Measurements from ENCODE around the gene SPINK9.
A peak's percentile ranks its signal among the peaks of the same experiment; 100 is the strongest.

The SPINK9 gene

DNA sequence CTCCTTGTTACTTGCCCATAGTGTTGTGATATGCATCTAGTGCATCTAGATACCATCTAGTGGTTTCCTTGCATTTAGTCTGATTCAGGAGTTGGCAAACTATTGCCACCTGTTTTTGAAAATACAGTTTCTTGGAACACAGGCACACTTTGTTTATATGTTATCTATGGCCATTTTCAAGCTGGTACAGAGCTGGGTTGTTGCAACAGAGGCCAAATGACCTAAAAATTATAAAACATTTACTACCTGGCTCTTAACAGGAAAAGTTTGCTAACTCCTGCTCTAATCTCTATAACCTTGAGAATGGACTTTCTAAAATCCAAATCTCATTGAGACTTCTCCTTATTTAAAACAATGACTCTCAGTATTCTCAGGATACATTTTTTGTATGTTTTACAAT is 29.0 kb downstream of the SPINK9 start:
- FAIRE-seq (no peak), DNase-seq (ENCODE audit: insufficient read length, low spot score) (no peak)

DNA sequence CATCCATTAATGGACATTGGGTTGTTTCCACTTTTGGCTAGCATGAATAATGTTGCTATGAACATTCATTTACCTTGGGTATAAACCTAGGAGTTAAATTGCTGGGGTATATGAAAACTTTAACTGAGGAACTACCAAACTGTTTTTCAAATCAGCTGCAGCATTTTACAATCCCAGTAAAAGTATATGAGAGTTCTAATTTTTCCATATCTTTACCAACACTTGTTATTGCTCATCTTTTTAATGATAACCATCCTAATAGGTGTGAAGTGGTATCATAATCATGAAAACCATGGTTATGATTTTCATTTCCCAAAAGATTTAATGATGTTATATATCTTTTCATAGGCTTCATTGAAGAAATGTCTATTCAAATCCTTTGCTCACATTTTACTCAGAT is 32.9 kb downstream of the SPINK9 start:
- DNase-seq (ENCODE audit: insufficient read length, low spot score) (no peak), FAIRE-seq (no peak)

DNA sequence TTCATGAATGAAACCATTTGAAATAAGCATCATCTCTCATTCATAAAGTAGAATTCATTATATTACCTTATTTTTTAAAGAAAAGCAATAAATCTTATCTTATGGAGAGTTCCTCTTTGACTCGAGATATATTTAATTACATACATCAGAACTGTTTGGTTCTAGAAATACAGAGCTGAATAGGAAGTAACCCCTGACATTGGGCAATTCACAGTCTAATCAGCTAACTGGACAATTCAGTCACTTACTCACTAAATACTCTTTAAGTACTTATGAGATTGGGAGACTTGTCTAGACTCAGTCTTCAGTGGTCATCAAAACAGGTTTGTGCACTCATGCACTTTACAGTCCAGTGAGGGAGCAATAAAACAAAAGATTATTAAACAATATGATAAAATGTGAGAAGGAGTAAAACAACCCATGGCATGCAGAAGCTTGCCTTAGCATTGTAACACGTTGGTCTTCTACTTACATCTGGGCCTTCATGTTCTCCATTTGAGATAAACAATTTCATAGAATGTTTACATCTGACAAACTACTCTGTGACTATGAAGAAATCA is 36.9 kb downstream of the SPINK9 start:
- no peak for FAIRE-seq
- no peak for DNase-seq (ENCODE audit: insufficient read length, low spot score)

DNA sequence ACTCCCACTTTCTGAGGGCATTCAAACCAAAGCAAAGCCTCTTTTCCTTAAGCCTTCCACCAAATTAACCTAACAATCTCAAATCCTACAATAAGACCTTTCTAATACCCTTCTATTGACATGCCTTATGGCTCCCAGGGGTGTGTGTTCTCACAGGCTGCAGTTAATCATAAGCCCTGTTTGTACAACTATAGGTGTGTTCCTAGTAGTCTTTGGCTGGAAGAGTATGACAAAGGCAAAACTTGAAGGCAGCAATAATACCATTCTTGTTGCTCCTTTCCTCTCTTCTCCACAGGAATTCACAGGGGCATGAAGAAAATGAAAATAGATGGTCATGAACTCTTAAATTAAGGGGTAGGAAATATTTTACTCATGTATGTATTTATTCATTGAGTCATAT is 37.5 kb downstream of the SPINK9 start:
- no peak for FAIRE-seq

DNA sequence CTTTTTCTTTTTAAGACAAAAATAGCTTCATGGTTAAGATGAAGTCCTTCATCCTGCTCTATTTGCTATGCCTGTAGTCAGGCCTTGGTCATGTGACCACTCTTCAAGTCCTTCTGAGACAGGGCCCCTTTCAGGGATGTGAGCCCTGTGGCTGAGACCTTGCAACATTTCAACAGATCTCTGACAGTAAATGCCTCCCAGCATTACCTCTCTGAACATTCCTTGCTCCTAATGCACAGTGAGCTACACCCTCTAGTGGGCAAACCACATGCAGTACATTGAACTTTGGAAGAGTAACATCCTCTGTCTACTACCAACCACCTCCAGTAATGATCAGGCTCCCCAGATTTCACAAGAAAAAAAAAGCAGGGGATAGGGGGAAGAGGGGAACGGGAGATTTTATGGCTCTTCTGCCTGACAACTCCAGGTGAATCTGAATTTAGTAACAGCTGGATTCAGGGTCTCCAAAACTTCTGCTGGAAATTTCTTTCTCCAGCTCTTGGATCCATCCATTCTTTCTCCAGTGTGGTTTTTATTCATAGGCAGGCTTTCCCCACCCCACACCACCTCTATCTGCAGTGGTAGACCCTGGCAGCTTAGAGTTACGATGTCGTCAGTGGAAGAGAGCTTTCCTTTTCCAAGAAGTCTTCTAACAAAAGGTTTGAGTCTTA is 39.5 kb downstream of the SPINK9 start:
- FAIRE-seq (no peak), DNase-seq (ENCODE audit: insufficient read length, low spot score) (peak; percentile 21)

More for the DNA sequence above, 37.5 kb downstream of the SPINK9 start:
- no peak for DNase-seq (ENCODE audit: insufficient read length, low spot score)

DNA sequence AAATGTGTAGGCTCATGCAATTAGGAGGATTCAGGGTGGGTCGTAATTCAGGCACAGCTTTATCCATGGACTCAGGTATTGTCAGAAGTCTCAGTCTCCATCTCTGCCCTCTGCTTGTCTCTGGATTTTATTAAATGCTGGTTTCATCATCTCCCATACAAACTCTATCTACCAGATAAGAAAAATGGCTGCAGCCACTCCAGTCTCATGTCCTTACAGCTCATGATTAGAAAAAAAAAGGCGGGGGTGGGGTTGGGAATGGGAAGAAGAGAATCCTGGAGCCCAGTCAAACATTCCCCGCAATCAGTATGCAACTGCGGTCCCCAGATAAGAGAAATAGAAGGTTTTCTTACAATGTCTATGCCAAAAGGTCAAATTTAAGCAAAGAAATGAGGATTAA is 40.8 kb downstream of the SPINK9 start:
- no peak for FAIRE-seq
- DNase-seq (ENCODE audit: insufficient read length, low spot score) = no peak

DNA sequence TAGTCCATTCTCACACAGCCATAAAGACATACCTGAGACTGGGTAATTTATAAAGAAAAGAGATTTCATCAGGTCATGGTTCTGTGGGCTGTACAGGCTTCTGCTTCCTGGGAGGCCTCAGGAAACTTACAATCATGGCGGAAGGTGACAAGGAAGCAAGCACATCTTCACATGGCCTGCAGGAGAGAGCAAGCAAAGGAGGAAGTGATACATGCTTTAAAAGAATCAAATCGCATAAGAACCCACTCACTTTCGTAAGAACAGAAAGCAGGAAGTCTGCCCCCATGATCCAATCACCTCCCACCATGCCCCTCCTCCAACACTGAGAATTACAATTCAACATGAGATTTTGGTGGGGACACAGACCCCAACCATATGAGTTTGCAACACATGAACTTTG is 43.3 kb downstream of the SPINK9 start:
- FAIRE-seq = no peak

DNA sequence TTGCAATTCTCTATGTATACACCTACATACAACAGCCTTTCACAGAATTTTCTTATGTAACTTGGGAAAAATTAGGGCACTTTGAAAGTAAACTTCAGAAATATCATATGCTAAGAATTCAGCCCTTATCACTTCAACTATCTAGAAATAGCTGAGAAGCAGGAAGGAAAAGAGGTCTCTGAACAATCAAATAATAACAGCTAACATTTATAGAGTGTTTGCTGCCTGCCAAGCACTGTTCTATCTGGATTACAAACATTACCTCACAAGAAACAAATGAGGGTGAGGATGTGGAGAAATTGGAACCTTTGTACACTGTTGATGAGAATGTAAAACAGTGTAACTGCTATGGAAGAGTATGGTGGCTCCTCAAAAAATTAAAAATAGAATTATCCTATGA is 44.0 kb downstream of the SPINK9 start:
- DNase-seq (ENCODE audit: insufficient read length, low spot score) = no peak
- FAIRE-seq = no peak

More for the DNA sequence above, 43.3 kb downstream of the SPINK9 start:
- DNase-seq (ENCODE audit: insufficient read length, low spot score) = no peak

DNA sequence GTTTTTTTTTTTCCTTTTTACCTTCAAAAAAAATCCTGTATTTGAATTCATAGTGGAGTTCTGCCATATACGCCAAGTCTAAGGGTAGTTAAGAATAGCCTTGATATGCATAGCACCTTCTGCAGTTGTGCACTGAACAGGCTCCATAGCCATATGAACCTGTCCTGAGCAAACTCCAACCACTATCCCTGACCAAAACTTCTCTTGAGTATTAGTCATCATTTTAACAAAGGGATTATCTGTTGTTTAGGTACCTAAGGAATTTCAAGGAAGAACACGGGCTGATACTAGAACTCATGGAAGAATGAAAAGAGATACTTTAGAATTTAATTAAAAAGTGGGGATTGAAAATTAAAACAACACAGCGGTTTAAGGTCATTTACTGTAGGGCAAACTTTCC is 46.5 kb downstream of the SPINK9 start:
- FAIRE-seq (no peak), DNase-seq (ENCODE audit: insufficient read length, low spot score) (no peak)

DNA sequence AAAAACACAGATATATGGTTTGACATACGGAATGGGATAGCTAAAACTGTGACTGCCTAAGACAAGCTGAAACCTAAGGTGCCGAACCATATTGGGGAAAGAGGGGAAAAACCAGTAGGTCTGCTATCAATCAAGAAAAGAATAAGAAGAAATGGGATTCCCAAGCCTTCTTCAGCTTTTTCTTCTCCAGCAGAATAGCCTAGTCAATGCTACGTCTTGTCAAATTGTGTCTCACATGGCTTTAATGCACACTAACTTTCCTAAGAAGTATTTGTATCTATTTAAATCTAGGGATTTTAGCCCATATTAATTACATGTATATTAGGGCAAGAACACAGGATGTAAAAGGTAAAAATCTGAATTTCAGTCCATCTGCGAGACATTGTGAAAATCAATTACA is 47.6 kb downstream of the SPINK9 start:
- DNase-seq (ENCODE audit: insufficient read length, low spot score) (no peak), FAIRE-seq (no peak)

DNA sequence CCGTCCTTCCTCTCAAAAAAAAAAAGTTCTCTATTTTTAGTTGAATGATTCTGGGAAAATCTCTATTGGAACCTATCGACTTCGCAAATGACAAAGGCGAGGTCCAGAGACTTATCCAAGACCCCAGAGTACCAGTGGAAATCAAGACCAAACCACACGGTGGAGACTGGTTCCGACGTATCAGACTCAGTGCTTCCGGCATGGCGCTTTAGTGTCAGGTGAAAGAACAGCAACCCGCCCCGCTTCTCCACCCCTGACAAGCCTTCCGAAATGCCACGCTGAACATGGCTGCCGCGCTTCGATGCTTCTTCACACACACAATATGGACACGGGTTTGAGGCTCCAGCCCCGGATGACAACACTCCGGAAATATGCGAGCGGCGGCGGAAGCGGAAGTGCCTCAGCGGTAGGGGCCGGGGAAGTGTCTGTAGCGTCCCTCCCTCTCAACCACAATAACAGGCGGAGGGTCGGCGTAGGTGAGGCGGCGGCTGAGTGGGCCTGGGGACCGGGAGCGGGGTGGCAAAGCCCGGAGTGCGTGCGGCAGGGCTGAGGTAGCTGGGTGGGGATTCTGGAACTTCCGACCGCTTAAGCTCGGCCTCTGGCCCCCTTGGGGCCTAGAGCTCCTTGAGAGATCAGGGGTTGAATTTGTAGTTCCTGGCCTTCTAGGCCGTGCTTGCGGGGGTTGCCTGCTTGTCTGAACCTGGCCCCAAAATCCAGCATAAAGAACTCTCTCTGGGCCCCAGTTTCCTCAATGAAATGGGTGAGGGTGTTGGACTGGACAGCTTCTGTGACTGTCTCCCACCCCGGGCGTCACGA is 48.4 kb downstream of the SPINK9 start, which contains the start of gene FBXO38:
Gene FBXO38 (plus strand): TSS at position 395 of the 816 bp plus-strand sequence. CDS start 10,819 bp downstream, outside the sequence.
- peak; percentile 88 for DNase-seq (ENCODE audit: insufficient read length, low spot score)
- peak; percentile 97 for FAIRE-seq

DNA sequence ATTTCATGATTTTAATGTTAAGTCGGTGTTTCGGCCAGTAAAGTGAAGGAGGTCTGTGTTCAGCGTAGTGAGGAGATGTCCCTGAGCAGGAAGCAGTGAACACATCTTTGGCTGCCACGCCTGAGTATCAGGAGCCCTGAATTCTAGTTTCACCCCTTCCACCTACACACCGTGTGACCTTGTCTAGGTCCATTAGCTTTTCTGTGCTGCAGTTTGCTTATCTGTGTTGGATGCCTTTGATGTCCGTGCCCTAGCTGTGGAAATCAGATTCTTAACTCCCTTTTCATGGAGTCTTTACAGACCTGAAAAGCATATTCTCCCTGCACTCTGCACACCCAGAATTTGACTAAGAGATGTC is 49.0 kb downstream of the SPINK9 start:
- DNase-seq (ENCODE audit: insufficient read length, low spot score) = no peak
- FAIRE-seq = peak; percentile 28

DNA sequence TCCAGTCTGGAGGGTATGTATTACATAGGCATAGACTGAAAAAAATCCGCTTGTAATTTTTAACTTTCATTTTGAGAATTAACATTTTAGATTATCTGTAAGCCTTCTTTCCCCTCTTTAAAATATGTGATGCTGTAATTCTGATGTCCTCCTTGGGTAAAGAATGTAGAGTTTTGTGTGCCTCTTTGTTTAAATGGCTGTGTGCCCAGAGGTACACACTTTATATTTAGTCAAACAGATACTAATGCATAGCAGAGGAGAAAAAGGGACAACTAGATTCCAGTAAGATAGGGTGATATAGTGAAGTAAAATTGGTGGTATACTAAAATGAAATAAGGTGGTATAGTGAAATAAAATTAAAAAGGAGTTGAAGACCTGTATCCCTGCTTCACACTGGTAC is 49.7 kb downstream of the SPINK9 start:
- FAIRE-seq = no peak
- DNase-seq (ENCODE audit: insufficient read length, low spot score) = no peak

DNA sequence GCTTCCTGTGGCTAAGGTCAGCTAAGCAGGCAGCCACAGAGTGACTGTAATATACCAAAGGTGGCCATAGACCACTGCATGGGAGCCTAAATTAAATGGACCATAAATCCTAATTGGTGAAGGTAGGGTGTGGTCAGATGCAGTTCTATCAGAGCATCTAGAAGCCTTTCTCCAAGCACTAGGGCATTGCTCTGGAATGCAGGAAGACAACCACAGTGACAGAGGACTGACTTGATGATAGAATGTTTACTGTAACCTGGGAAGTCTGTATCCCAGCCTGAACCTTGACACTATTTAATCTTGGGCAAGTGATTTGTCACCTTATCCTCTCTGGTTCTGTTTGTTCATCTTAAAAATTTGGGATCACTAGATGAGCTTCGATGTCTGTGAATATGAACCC is 50.7 kb downstream of the SPINK9 start:
- DNase-seq (ENCODE audit: insufficient read length, low spot score) (no peak), FAIRE-seq (no peak)

DNA sequence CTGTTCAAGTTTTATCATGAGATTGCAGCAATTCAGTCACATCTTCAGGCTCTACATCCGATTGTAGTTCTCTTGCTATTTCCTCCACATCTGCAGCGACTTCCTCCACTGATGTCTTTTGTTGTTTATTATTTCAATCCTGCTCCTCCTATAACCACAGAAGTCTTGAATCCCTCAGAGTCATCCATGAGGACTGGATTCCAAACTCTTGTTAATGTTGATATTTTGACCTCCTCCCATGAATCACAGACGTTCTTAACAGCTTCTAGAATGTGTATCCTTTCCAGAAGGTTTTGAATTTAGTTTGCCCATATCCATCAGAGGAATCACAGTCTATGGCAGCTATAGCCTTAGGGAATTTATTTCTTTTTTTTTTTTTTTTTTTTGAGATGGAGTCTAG is 52.0 kb downstream of the SPINK9 start:
- DNase-seq (ENCODE audit: insufficient read length, low spot score) (no peak), FAIRE-seq (no peak)

DNA sequence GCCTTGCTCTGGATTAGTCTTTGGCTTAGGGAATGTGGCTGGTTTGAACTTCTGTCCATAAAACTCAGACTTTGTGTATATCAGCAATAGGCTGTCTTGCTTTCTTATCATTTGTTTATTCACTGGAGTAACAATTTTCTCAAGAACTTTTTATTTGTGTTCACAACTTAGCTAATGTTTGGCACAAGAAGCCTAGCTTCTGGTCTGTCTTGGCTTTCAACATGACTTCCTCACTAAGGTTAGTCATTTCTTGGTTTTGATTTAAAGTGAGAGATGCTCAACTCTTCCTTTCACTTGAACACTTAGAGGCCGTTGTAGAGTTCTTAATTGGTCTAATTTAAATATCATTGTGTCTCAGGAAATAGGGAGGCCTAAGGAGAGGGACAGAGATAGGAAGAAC is 53.3 kb downstream of the SPINK9 start:
- FAIRE-seq (no peak), DNase-seq (ENCODE audit: insufficient read length, low spot score) (no peak)

Data from HTR-8/SVneo (cell line).